Ovary (tissue), 9 donors: ENCODE measurements around the gene RIN3. TPM values are rescaled to one million over a fixed set of nuclear protein-coding genes. Genes with fewer than 3 reads are reported as not detected.

Experiments used
- DNase-seq, 5 donors: peaks; one replicate each; pipeline ENCODE4 v3.0.0-alpha.2; 2019 to 2020
- H3K27ac ChIP-seq, 2 donors: fragments of 200-600 bp; one replicate each; pipeline versions ENCODE4 v1.5.1 to v1.8.0; 2019 to 2022
- H3K27me3 ChIP-seq: fragments of 200-600 bp; one replicate; pipeline ENCODE4 v1.8.0; 2022
- H3K36me3 ChIP-seq: fragments of 200-600 bp; sonication (generic); one replicate; pipeline ENCODE4 v1.5.1; 2019
- H3K4me1 ChIP-seq: one replicate; pipeline ENCODE4 v1.8.1; 2013; ENCODE audit warnings: mild to moderate bottlenecking, moderate library complexity; ENCODE audit not compliant: insufficient read depth
- H3K4me3 ChIP-seq: fragments of 200-600 bp; sonication (generic); one replicate; pipeline ENCODE4 v1.5.1; 2017
- H3K9me3 ChIP-seq, 2 donors: fragments of 200-600 bp in 1 of 2; sonication (generic) in 1 of 2; one replicate each; pipeline versions ENCODE4 v1.5.1 to v1.8.1; 2013 to 2019; ENCODE audit warnings: mild to moderate bottlenecking in 1 of 2, moderate library complexity in 1 of 2
- EP300 ChIP-seq: sonication (generic); formaldehyde crosslinking; IDR thresholded peaks from one replicate; pipeline ENCODE4 v1.6.1; 2017; ENCODE audit warnings: antibody characterized with exemption
- POLR2A ChIP-seq: fragments of 450-650 bp; IDR thresholded peaks from one replicate; pipeline ENCODE4 v1.6.1; 2017; ENCODE audit warnings: antibody characterized with exemption, mild to moderate bottlenecking, moderate library complexity
- WGBS, 3 donors: extraction: QIAGEN DNeasy Blood & Tissue Kit in 1 of 3; methylation state at CpG; one replicate each; pipeline versions ENCODE4 v1.1.5 to v1.1.7; 2013 to 2017; 5-methylcytosine and 5-hydroxymethylcytosine counted together
- intact Hi-C, 4 donors: fragments of 100-400 bp; cut with DNase I; formaldehyde crosslinking; loops; one replicate each; pipeline versions ENCODE4 v1.11.0 to v1.15.1; 2022 to 2023
- polyA plus RNA-seq, 2 donors: library from polyadenylated mRNA; stranded (reverse); fragments of 200-250 nt in 1 of 2; fragments of 350-450 nt in 1 of 2; fragmentation: Illumina TruSeq in 1 of 2; extraction: RNeasy Lipid Tissue Mini Kit (QIAGEN cat#74804) in 1 of 2; gene quantifications; one replicate each; pipeline ENCODE4 v1.2.3, GENCODE V29; 2013 to 2014
- total RNA-seq, 7 donors: library from RNA; depleted of rRNA in 2 of 7; stranded (reverse); fragments of >200 nt in 2 of 7; fragmentation: NEBNext Ultra II Directional in 3 of 7; extraction: Animal tissue kit (Norgen Biotek cat#: 25700) in 3 of 7; gene quantifications; one replicate each; pipeline versions ENCODE4 v1.1.0 to v1.2.4, GENCODE V29; 2016 to 2023
- TF ChIP-seq, protein P1 (sequence below), 3 donors: fragments of 450-650 bp in 2 of 3; fragments of 200-600 bp in 1 of 3; IDR thresholded peaks; one replicate each; pipeline versions ENCODE4 v1.5.1 to v1.8.0; 2016 to 2022; ENCODE audit warnings: antibody characterized with exemption in 3 of 3, mild to moderate bottlenecking in 1 of 3
- donor health status: DM: no; HTN: no; CAD: no; lungs with moderate emphysema.
- donor health status: DM: no; HTN: no; CAD: no.
- donor health status: Bipolar disorder and iron deficiency.
- donor health status: DM: yes; HTN: yes; CAD: no.
- donor health status: DM: no; HTN: no; CAD: no.
- donor health status: DM: yes; HTN: yes; CAD: no.

The RIN3 gene
- total and polyA plus RNA-seq, 9 donors = 3.8 to 27.9 (median 13.9) TPM

DNA sequence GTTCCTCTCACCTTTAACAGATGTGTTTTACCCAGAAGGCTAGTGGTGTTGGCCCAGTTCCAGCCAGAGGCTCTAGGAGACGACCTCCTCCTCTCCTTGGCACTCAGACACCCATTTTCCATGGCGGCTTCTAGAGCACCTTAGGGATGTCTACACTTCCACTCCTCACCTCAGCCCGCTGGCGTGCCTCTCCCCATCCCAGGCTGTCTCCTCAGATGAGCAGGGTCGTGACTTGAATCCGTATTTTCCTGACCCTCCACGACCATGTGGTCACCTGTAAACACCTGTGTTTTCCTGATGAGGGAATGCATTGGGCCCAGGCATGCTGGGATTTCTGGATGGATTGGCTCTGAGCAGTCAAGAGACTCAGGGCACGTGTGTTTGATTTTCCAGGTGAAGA lies 21.8 kb upstream of the RIN3 start:
- DNase-seq = no peak
- Histone ChIP-seq H3K36me3 (no peaks in the 10 kb centered on the region), H3K27me3 (no peaks in the 10 kb centered on the region), H3K9me3 (no peaks in the 10 kb centered on the region), H3K4me1 (no peaks in the 10 kb centered on the region), H3K27ac (no peak overlapping the region), H3K4me3 (no peak overlapping the region)
- intact Hi-C loops = no loop called here
- 81 to 83% (median 83%) methylated on average over 8 of the region's 8 CpGs for WGBS, 3 donors
- TF ChIP-seq POLR2A (no peak), EP300 (no peak)
- TF ChIP-seq, protein P1, sequence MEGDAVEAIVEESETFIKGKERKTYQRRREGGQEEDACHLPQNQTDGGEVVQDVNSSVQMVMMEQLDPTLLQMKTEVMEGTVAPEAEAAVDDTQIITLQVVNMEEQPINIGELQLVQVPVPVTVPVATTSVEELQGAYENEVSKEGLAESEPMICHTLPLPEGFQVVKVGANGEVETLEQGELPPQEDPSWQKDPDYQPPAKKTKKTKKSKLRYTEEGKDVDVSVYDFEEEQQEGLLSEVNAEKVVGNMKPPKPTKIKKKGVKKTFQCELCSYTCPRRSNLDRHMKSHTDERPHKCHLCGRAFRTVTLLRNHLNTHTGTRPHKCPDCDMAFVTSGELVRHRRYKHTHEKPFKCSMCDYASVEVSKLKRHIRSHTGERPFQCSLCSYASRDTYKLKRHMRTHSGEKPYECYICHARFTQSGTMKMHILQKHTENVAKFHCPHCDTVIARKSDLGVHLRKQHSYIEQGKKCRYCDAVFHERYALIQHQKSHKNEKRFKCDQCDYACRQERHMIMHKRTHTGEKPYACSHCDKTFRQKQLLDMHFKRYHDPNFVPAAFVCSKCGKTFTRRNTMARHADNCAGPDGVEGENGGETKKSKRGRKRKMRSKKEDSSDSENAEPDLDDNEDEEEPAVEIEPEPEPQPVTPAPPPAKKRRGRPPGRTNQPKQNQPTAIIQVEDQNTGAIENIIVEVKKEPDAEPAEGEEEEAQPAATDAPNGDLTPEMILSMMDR (IDR thresholded peaks at IDR 0.05) = no peak

DNA sequence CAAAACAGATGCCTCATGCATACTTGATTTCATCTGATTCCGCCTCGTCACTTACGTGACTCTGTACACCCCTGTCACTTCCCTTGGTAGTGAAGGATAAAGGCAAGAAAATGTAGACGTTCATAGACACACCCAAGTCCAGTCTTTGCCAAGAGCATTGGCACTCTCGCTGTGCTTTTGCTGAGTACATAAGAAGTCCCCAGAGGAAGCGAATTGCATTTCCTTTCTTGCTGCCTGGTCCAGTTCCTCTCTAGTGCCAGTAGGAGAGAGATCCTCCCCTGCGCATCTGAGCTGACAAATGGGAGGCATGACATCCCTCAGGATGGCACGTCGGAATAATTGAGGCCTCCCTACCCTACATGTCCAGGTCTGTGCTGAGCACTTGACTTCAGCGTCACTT lies 21.3 kb upstream of the RIN3 start:
- DNase-seq = no peak
- H3K27ac ChIP-seq = no peak overlapping the region
- H3K4me1 ChIP-seq = no peaks in the 10 kb centered on the region

DNA sequence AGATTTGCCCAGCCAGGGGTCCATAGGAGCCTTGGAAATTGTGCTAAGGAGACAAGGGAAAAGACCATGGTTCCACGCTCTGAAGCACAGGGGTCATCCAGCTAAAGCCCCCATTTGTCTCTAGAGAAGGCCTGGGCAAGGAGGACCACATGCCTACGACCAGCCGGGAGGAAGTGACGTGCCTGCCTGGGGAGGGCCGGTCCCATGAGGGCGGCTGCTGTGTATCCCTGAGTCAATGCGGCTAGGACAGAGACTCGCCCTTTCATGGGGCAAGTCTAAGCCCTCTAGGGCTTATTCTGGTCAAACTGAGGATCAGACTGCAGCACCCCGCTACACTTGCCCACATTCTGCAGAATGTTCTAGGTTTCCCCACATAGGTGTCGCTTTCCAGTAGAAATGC lies 20.6 kb upstream of the RIN3 start:
- H3K9me3 ChIP-seq = no peaks in the 10 kb centered on the region
- intact Hi-C loops = no loop called here
- TF ChIP-seq POLR2A = no peak
- TF ChIP-seq, protein P1 (IDR thresholded peaks at IDR 0.05) = no peak
- TF ChIP-seq EP300 = no peak
- no peak overlapping the region for H3K4me3 ChIP-seq
- 95 to 96% (median 96%) methylated on average over 10 of the region's 10 CpGs for WGBS, 3 donors
- no peak overlapping the region for H3K27ac ChIP-seq
- no peaks in the 10 kb centered on the region for H3K36me3 ChIP-seq
- no peak for DNase-seq
- no peaks in the 10 kb centered on the region for H3K4me1 ChIP-seq
- H3K27me3 ChIP-seq = no peaks in the 10 kb centered on the region

More for the DNA sequence above, 21.3 kb upstream of the RIN3 start:
- Histone ChIP-seq H3K27me3 (no peaks in the 10 kb centered on the region), H3K36me3 (no peaks in the 10 kb centered on the region), H3K9me3 (no peaks in the 10 kb centered on the region), H3K4me3 (no peak overlapping the region)
- intact Hi-C loops = no loop called here
- WGBS, 3 donors = 77 to 86% (median 86%) methylated on average over 10 of the region's 10 CpGs
- TF ChIP-seq EP300 = no peak
- no peak for TF ChIP-seq POLR2A
- TF ChIP-seq, protein P1 (IDR thresholded peaks at IDR 0.05) = no peak

DNA sequence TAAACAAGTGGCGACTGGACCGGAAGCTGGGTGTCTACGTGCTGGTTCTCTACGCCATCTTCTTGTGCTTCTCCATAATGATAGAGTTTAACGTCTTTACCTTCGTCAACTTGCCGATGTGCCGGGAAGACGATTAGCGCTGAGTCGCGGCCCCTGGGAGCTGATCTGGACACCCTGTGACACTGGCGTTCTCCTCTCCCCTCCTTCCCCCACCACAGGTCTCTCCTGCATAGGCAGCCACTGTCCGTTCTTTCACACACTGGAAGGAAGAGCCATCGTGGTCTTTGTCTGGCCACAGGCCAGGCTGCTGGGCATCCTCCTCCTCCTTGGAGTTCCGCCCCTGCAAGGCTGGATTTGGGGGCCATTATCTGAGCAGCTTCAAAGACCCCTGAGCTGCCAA lies 20.1 kb upstream of the RIN3 start:
- no peak for DNase-seq
- Histone ChIP-seq H3K4me3 (no peak overlapping the region), H3K27ac (no peak overlapping the region), H3K9me3 (no peaks in the 10 kb centered on the region), H3K4me1 (no peaks in the 10 kb centered on the region), H3K36me3 (no peaks in the 10 kb centered on the region), H3K27me3 (no peaks in the 10 kb centered on the region)
- WGBS, 3 donors = 86 to 89% (median 88%) methylated on average over 16 of the region's 16 CpGs
- TF ChIP-seq, protein P1 (IDR thresholded peaks at IDR 0.05) = no peak
- no peak for TF ChIP-seq POLR2A
- no peak for TF ChIP-seq EP300
- intact Hi-C loops = no loop called here
